ENCODE data around the gene RGP1.
A peak's percentile ranks its signal among the peaks of the same experiment; 100 is the strongest.

DNA sequence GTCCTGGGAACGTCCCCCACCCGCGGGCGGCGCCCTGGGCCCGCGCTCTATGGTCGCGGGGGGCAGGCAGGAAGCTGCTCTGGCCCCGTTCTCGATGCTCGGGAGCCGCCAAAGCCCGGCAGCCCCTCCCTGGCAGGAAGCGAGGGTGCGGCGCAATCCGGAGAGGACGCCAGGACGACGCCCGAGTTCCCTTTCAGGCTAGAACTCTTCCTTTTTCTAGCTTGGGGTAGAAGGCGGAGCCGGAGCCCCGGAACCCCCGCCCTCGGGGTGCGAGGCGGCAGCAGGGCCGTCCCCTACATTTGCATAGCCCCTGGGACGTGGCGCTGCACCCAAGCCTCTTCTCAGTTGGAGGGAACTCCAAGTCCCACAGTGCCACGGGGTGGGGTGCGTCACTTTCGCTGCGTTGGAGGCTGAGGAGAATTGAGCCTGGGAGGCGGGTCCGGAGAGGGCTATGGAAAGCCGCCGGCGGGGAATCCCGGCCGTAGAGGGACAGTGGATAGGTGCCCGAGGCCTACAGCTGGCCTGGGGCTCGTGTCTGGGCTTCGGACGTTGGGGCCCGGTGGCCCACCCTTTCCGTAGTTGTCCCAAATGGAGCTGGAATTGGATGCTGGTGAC, 16.8 kb upstream of the RGP1 start, which contains the start of the genes CREB3 and TLN1:
- TF ChIP-seq POLR2AphosphoS5 (IDR thresholded peaks at IDR 0.05; ENCODE audit: low read depth, low read length) (0 out of 2 replicates have a peak, but pooled peaks have one; percentile 28), TAF1 (IDR thresholded peaks at IDR 0.05; ENCODE audit: low read depth, low read length) (peak; percentile 54; the same call in 1 of the 2 replicates), POLR2A (IDR thresholded peaks at IDR 0.05; ENCODE audit: low read depth, low read length) (peak; percentile 59; the same call in 1 of the 2 replicates), SPI1 (IDR thresholded peaks at IDR 0.05; ENCODE audit: low read depth, low read length) (peak; percentile 61)
